Measurements from ENCODE around the gene C9orf78.

C9orf78 gene, protein sequence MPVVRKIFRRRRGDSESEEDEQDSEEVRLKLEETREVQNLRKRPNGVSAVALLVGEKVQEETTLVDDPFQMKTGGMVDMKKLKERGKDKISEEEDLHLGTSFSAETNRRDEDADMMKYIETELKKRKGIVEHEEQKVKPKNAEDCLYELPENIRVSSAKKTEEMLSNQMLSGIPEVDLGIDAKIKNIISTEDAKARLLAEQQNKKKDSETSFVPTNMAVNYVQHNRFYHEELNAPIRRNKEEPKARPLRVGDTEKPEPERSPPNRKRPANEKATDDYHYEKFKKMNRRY

DNA sequence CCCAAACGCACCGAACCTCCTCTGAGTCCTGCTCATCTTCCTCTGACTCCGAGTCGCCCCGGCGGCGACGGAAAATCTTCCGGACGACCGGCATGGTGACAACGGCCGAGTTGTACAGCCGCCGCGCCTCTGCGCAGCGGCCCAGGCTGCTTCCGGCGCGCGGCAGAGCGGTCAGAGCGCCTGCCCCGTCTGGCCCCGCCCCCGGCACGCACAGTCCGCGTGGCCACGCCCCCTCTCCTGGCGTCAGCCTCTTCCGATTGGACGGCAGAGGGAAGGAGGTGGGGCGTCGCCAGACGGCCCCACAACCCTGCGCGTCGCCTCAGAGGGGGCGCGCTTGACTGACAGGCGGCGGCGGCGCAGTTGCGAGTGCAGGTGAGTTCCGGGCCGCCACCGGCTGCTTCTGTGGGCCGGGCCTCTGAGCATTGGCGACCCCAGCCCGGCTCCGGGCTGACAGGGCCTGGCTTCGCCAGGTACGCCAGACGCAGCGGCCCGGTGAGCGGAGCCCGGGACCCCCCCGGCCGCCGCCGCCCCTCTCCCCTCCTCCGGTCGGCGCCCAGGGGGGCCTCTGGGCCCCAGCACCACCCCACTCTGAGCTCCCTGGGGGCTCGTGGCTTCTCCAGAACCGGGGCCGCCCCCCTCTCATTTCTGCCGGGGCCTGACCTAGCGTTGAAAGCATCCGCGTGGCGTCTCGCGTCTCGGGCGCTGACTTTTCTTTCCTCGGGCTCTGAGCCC, at the start of gene C9orf78, which contains the start of gene USP20:
Gene C9orf78 (minus strand): TSS at position 148 of the 732 bp plus-strand sequence. CDS start 54 bp downstream, at position 94.
Gene USP20 (plus strand): TSS at position 331 of the 732 bp plus-strand sequence. CDS start 17,098 bp downstream, outside the sequence.
- TF ChIP-seq POLR2A (IDR thresholded peaks at IDR 0.05; ENCODE audit: low read depth, low read length) = peak; percentile 85
- DNase-seq (ENCODE audit: insufficient read length, low spot score) (peak; percentile 78), FAIRE-seq (peak; percentile 33)

DNA sequence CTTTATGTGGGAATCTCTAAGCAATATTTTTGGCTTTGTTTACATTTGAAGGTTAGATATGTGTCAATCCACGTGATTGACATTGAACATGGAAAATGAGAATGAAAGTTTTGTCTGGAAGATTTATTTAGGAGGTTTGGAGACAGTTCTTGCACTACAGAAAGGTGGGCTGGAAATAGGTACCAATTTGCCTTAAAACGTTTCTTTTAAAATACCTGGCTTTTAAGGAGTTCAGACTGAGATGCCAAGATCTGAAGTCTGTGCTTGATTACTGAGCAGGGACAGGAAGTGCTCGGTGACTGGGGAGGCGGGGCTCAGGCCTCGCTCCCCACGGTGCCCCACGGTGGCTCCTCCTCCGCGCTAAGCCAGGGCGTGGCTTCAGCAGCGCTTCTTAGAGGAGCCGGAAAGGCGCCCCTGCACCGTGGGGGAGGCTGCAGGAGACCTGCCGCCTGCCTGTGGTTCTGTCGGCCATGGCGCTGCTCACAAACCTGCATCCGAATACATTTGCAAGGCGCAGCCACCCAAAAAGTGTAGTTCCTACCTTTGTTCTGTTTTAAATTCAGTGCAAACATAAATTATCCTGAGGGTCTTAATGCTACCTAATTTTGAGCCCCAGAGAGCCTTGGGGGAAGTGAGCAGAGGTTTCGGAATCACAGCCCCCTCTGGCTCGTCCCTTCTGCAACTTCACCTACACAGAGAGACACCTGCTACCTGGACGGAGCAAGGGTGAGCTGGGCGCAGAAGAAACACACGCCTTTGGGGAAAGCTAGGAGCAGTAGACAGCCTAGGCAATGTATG, 49.3 kb upstream of the C9orf78 start:
- FAIRE-seq (peak; percentile 87), DNase-seq (ENCODE audit: insufficient read length, low spot score) (peak; percentile 81)
- no peak for TF ChIP-seq POLR2A (IDR thresholded peaks at IDR 0.05; ENCODE audit: low read depth, low read length)

DNA sequence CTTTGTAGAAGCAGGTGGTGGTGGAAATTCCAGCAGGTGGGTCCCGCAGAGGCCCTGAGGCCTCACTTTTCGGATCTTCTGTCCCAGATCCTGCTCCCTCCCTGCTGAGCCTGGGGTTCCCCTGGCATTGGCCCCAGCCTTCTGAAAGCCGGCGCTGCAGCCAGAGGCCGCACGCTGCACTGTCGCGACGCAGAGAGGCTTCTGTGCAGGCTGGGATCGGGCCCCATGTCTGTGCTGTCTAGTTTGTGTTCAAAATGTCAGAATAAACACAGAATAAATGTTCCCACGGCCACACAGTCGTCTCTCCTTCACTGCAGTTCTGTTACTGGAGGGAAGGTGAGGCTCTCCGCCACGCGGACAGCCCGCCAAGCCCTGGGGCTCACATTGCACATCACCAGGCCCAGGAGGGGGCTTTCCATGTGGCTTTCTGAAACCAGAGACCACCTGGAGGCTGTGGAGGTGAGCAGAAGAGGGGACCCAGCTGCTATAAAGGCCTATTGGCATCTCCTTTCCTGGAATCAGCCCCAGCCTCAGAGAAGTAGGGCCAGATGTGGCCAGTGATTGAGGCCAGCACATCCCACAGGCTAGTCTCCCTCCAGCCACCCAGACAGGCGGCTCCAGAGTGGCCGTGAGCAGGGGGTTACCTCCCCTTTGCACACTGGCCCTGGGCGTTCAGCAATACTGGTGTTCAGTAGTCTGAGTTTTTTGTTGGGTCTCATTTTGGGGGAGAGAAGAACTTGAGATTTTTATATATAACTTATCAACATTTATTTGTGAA, 46.7 kb upstream of the C9orf78 start:
- FAIRE-seq (no peak), DNase-seq (ENCODE audit: insufficient read length, low spot score) (no peak)
- no peak for TF ChIP-seq POLR2A (IDR thresholded peaks at IDR 0.05; ENCODE audit: low read depth, low read length)

DNA sequence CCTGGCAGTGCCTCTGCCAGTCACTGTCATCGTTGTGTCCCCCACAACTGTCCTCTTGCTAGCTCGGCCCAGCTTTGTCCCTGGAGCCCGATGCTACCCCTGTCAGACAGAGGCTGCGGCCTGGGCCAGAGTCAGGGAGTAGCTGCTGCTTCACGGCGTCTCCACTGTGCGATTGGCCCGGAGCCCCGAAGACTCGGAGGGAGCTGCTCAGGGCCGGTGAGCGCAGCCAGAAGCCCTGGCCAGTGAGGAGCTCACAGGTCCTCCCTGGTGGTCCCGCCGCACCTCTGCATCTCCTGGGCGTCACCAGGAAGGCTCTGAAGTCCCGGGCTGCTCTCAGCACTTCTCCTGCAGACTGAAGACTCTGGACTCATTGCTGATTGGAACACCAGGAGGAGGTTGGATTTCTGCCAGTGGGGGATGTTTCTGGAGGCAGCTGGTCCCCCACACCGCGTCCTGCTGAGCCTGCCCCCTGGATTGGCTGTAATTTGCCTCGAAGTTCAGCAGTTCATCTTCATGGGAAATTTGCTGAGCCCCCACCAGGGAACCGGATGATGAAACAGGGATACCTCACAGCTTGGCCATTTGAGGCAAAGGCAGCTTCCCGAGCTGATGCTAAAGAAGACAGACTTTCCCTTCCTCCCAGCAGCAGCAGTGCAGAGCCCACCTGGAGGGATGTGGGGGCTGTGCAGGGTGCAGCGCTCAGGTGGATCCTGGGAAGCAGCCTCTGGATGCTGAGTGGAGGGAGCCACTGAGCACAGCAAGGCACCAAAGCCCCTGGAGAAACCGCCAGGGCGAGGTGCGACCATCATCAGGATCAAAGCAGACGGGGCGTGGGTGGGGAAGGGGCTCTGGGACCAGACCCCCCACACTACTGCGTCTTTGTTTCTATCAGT, 45.8 kb upstream of the C9orf78 start:
- DNase-seq (ENCODE audit: insufficient read length, low spot score) (no peak), FAIRE-seq (no peak)
- no peak for TF ChIP-seq POLR2A (IDR thresholded peaks at IDR 0.05; ENCODE audit: low read depth, low read length)

DNA sequence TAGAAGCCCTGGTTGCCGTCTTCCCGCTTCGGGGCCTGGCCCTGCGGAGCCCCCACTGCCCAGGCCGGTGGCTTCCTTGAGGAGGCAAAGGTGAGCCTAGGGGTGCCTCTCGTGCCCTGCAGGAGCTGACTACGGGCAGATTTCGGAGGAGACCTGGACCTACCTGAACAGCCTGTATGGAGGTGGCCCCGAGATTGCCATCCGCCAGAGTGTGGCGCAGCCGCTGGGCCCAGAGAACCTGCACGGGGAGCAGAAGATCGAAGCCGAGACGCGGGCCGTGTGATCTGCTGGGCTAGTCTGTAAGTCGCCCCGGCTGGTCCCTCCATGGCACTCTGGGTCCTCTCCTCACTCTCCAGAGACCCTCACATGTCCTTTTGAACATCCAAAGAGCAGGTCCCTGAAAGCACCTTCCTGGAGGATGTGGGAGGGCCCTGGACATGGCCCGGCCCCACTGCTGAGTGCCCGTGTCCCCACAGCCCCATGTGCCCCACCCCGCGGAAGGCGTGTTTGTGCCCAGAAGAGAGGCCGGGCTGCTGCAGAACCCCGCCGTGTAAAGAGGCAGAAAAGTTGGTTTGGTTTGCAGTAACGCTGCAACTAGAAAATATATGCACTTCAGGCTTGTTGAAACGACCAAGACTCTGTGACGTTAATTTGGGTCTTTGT, 45.0 kb upstream of the C9orf78 start:
- no peak for FAIRE-seq
- TF ChIP-seq POLR2A (IDR thresholded peaks at IDR 0.05; ENCODE audit: low read depth, low read length) = no peak
- DNase-seq (ENCODE audit: insufficient read length, low spot score) = no peak

DNA sequence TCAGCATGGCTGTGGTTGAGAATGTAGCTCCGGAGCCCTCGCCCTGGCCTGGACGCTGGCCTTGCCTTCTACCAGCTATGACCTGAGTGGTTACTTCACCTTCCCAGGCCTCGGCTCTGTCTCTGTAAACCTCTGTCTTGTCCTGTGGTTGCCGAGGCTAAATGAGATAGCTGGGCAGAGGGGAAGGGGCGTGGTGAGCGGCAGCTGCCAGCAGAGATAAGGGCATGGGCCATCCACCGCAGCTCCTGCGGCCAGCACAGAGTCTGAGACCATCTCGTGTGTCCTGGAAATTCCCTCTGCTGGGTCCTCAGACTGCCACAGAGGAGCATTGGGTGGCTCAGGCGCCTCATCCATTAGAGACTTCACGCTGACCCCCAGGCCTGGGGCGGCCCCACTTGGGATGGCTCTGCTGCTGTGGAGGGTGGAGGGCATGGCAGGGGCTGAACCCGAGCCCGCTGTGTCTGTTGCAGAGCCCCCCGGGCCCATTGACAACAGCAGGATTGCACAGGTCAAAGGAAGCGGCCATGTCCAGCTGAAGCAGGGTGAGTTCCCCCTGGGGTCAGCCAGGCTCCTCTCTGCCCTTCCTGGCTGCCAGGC, 44.1 kb upstream of the C9orf78 start:
- no peak for TF ChIP-seq POLR2A (IDR thresholded peaks at IDR 0.05; ENCODE audit: low read depth, low read length)
- DNase-seq (ENCODE audit: insufficient read length, low spot score) (no peak), FAIRE-seq (no peak)

DNA sequence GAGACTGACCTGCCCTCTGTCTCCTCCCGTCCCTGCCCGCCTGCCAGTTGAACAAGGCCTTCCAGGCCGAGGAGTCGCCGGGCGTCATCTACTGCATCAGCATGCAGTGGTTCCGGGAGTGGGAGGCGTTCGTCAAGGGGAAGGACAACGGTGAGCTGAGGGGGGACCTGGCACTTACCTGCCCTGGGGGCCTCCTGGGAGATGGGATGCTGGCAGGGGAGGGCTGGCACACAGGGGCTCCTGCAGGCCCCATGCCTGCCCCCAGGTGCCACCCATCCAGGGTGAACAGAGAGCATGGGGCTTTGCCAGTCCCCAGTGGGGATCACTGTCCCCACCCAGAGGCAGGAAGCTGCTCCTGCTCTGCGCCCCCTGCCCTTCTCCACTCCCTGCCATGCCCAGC, 43.2 kb upstream of the C9orf78 start:
- no peak for TF ChIP-seq POLR2A (IDR thresholded peaks at IDR 0.05; ENCODE audit: low read depth, low read length)
- no peak for FAIRE-seq
- no peak for DNase-seq (ENCODE audit: insufficient read length, low spot score)

DNA sequence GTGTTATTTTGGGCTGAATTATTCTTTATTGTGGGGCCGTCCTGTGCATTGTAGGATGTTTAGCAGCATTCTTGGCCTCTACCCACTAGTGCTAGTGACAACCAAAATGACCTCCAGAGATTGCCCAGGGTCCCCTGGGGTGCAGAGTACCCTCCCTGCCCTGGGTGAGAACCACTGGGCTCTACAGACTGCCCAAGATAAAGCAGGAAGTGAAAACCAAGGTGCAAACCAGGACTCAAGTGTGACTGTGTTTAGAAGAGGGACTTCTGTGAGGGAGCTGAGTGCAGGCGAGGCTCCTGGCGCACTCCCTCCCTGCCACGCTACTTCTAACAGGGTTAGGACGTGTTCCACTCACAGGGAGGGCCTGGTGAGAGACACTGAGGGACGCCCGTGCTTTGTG, 41.7 kb upstream of the C9orf78 start:
- FAIRE-seq = no peak
- DNase-seq (ENCODE audit: insufficient read length, low spot score) = no peak
- TF ChIP-seq POLR2A (IDR thresholded peaks at IDR 0.05; ENCODE audit: low read depth, low read length) = no peak

DNA sequence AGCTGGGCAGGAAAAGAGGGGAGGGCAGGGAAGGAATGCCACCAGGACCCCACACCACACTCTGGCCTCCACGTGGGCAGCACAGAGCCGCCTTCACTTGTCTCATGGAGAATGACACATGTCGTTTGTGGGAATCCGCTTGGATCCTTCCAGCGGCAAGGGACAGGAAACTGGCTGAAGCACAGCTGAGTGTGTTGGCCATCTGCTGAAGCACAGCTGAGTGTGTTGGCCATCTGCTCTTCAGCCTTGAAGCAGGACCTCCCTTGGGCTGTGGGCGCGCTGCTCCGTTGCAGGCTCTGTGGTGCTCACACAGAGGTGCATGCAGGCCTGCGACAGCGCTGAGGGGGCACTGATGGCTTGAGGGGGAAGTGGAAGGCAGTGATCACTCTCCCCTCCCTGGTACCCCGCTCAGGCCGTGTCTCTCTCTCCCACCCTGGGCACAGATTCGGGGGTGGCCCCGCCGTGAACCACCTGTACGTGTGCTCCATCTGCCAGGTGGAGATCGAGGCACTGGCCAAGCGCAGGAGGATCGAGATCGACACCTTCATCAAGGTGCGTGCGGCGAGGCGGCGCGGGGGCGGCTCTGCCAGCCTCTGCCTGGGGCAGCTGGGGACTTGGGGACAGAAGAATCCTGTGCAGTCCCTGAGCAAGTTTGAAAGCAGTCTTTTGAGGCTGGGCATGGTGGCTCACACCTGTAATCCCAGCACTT, 40.8 kb upstream of the C9orf78 start:
- DNase-seq (ENCODE audit: insufficient read length, low spot score) (no peak), FAIRE-seq (no peak)
- TF ChIP-seq POLR2A (IDR thresholded peaks at IDR 0.05; ENCODE audit: low read depth, low read length) = no peak

DNA sequence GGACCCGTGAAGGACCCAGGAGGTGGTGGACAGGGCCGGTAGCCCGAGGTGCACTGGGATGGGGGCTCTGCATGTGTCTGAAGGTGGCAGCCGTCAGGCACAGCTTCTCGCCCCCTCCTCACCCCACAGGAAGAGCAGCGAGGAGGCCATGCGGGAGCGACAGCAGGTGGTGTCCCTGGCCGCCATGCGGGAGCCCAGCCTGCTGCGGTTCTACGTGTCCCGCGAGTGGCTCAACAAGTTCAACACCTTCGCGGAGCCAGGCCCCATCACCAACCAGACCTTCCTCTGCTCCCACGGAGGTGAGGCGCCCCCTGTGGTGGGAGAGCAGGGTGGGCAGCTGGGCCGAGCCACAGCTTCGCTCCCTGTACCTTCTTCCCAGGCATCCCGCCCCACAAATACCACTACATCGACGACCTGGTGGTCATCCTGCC, 40.1 kb upstream of the C9orf78 start:
- no peak for FAIRE-seq
- no peak for DNase-seq (ENCODE audit: insufficient read length, low spot score)
- no peak for TF ChIP-seq POLR2A (IDR thresholded peaks at IDR 0.05; ENCODE audit: low read depth, low read length)

All from H54 (cell line).